Adipocyte (in vitro differentiated cells): ENCODE data around the gene PEDS1.
"Not testable (repeated sequence)": the region's sequence is repeated elsewhere in the genome, so short reads cannot be mapped to it uniquely, and the experiment has no call there.

Experiments used
- DNase-seq: peaks from one replicate; pipeline ENCODE4 v3.0.0-alpha.2; 2015; ENCODE audit warnings: low read depth
- H3K27me3 ChIP-seq: replicated peaks from 2 replicates; pipeline ENCODE4 v1.7.0; 2013; ENCODE audit warnings: mild to moderate bottlenecking, low read length, moderate library complexity; ENCODE audit not compliant: control insufficient read depth, insufficient read depth
- H3K36me3 ChIP-seq: 2 replicates; pipeline ENCODE4 v1.7.0; 2013; ENCODE audit warnings: low read length, mild to moderate bottlenecking, moderate library complexity; ENCODE audit not compliant: control insufficient read depth, insufficient read depth, severe bottlenecking
- H3K4me1 ChIP-seq: 2 replicates; pipeline ENCODE4 v1.7.0; 2013; ENCODE audit warnings: mild to moderate bottlenecking, low read length, moderate library complexity; ENCODE audit not compliant: control insufficient read depth, insufficient read depth
- H3K4me3 ChIP-seq: 2 replicates; pipeline ENCODE4 v1.7.0; 2013; ENCODE audit warnings: mild to moderate bottlenecking, low read length, moderate library complexity
- H3K9ac ChIP-seq: 2 replicates; pipeline ENCODE4 v1.7.0; 2013; ENCODE audit warnings: mild to moderate bottlenecking, low read length, moderate library complexity
- H3K9me3 ChIP-seq: 2 replicates; pipeline ENCODE4 v1.7.0; 2013; ENCODE audit warnings: mild to moderate bottlenecking, low read length, moderate library complexity; ENCODE audit not compliant: control insufficient read depth

Gene PEDS1

GRCh38 chr20:50138120-50138478 lies 15.4 kb downstream of the PEDS1 start:
- no peak overlapping the region for H3K4me3 ChIP-seq
- peaks cover 60% of the 10 kb centered on the region for H3K36me3 ChIP-seq

GRCh38 chr20:50137702-50138101 lies 15.8 kb downstream of the PEDS1 start:
- H3K27me3 ChIP-seq, H3K9me3 ChIP-seq, H3K4me3 ChIP-seq: not testable (repeated sequence)
- peaks cover 42% of the 10 kb centered on the region for H3K4me1 ChIP-seq
- peak; percentile 22 for DNase-seq
- H3K9ac ChIP-seq, result peak overlapping the region; percentile 15
- H3K36me3 ChIP-seq, result peaks cover 60% of the 10 kb centered on the region

More at GRCh38 chr20:50138120-50138478, 15.4 kb downstream of the PEDS1 start:
- Histone ChIP-seq H3K9me3 (no peaks in the 10 kb centered on the region), H3K27me3 (no peaks in the 10 kb centered on the region), H3K9ac (peak overlapping the region; percentile 15), H3K4me1 (peaks cover 46% of the 10 kb centered on the region)
- no peak for DNase-seq

DNA sequence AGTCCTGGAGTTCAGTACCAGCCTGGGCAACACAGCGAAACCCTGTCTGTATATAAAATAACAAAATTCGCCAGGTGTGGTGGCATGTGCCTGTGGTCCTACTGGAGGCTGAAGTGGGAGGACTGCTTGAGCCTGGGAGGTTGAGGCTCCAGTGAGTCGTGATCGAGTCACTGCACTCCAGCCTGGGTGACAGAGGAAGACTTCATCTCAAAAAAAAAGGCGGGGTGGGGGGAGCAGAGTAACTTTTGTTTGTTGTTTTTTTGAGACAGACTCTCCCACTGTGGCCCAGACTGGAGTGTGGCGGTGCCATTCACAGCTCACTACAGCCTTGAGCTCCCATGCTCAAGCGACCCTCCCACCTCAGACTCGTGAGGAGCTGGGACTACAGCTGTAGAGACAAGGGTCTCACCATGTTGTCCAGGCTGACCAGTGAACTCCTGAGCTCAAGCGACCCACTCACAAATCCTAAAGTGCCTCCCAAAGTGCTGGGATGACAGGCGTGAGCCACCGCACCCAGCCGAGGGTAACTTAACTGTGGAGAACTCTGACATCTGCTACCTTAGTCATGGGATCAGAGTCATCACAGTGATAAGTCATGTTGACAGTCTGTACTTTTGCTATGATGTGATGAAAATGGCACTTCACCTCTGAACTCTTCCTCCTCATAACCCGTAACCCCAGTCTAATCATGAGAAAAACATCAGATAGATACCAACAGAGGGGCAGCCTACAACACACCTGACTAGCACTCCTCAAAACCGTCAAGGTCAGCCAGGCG lies 16.5 kb downstream of the PEDS1 start:
- Histone ChIP-seq H3K4me1 (peaks cover 40% of the 10 kb centered on the region), H3K27me3 (no peaks in the 10 kb centered on the region), H3K36me3 (peaks cover 62% of the 10 kb centered on the region), H3K4me3 (no peak overlapping the region), H3K9ac (no peak overlapping the region), H3K9me3 (no peaks in the 10 kb centered on the region)
- no peak for DNase-seq

GRCh38 chr20:50135157-50135556 lies 18.4 kb downstream of the PEDS1 start:
- not testable (repeated sequence) for H3K4me3 ChIP-seq
- peaks cover 52% of the 10 kb centered on the region for H3K36me3 ChIP-seq

DNA sequence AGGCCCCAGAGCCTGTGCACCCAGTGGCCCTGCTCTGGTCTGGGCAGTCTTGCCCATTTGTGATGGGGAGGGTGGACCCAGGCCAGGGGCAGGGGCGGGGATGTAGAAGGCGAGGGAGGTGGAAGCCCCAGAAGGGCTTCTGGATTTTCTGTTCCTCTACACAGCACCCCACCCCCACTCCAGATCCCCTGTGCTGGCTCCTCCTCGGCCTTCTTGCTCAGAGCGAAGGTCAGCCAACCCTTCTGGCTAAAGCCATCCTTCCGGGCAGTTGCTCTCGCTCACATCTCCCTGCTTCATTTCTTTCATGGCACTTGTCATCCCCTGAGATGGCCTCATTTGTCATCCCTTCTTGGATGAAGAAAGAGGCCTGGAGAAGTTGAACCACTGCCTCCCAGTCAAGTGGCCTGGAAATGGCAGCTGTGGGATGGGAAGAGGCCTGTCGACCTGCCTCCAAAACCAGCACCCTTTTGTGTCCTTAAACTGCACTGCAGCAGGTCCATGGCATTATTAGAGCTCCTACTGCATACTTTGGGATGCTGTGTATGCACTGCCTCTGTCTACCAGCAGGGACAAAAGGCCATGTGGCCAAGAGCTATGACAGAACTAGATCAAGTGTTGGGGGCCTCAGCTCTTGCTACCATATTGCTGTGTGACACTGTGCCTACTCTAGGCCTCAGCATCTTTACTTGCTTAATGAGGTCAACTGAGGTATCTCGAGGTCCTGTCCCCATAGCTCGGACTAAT lies 19.9 kb downstream of the PEDS1 start:
- no peak for DNase-seq
- Histone ChIP-seq H3K9ac (no peak overlapping the region), H3K27me3 (no peaks in the 10 kb centered on the region), H3K4me1 (peaks cover 44% of the 10 kb centered on the region), H3K9me3 (no peaks in the 10 kb centered on the region), H3K36me3 (peaks cover 62% of the 10 kb centered on the region), H3K4me3 (no peak overlapping the region)

More at GRCh38 chr20:50135157-50135556, 18.4 kb downstream of the PEDS1 start:
- not testable (repeated sequence) for H3K27me3 ChIP-seq, H3K9me3 ChIP-seq, H3K9ac ChIP-seq, DNase-seq
- H3K4me1 ChIP-seq, result peaks cover 53% of the 10 kb centered on the region

- Histone ChIP-seq H3K27me3 (no peaks in the 10 kb centered on the region), H3K36me3 (peaks cover 68% of the 10 kb centered on the region), H3K4me3 (no peak overlapping the region), H3K4me1 (peaks cover 38% of the 10 kb centered on the region), H3K9me3 (no peaks in the 10 kb centered on the region), H3K9ac (no peak overlapping the region)
- no peak for DNase-seq
These were observed 20.5 kb downstream of the PEDS1 start for GRCh38 chr20:50133041-50133440.

GRCh38 chr20:50130995-50131394 lies 22.5 kb downstream of the PEDS1 start:
- DNase-seq, result no peak
- Histone ChIP-seq H3K36me3 (peaks cover 85% of the 10 kb centered on the region), H3K4me1 (peaks cover 38% of the 10 kb centered on the region), H3K9me3 (no peaks in the 10 kb centered on the region), H3K27me3 (no peaks in the 10 kb centered on the region), H3K9ac (peak overlapping the region; percentile 25), H3K4me3 (no peak overlapping the region)

DNA sequence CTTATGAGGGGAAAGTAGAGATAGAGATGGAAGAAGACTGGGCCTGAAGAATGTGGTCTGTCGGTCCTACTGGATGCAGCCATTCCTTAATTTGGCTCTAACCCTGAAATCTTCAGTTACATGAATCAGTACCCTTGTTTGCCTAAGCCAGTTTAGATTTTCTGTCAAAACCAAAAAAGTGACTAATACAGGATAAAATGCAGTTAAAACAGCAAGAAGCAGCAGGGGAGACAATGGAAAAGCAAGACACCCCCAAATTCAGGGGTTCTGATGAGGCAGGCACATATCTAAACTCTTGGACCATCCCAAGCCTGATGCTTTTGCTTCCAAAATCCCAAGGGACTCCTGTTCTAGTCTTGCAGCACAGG lies 23.2 kb downstream of the PEDS1 start:
- H3K4me1 ChIP-seq, result peaks cover 39% of the 10 kb centered on the region
- no peaks in the 10 kb centered on the region for H3K27me3 ChIP-seq
- H3K9me3 ChIP-seq, result no peaks in the 10 kb centered on the region
- no peak for DNase-seq
- peak overlapping the region; percentile 25 for H3K9ac ChIP-seq
- no peak overlapping the region for H3K4me3 ChIP-seq
- H3K36me3 ChIP-seq, result peaks cover 85% of the 10 kb centered on the region

GRCh38 chr20:50129662-50130355 lies 23.7 kb downstream of the PEDS1 start:
- DNase-seq, result no peak
- Histone ChIP-seq H3K4me3 (no peak overlapping the region), H3K36me3 (peaks cover 87% of the 10 kb centered on the region), H3K9ac (no peak overlapping the region), H3K4me1 (peaks cover 39% of the 10 kb centered on the region), H3K9me3 (no peaks in the 10 kb centered on the region), H3K27me3 (no peaks in the 10 kb centered on the region)

DNA sequence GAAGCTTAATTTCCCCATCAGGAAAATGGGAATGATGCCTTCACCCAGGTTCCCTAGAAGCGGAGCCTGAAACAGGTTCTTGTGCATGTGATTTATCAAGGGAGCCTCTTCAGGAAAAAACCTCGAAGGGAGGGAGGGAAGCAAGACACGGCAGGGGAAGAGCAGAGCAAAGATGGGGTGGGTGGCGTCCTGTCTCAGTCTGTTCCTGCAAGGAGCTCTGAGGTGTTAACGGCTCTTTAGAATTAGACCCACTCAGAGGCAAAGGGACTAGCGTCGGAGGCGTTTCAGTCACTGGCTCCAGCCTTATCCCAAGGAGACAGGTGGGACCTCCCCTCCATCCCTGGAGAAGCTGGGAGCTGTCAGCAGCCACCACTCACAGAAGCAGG lies 25.0 kb downstream of the PEDS1 start:
- H3K27me3 ChIP-seq, result no peaks in the 10 kb centered on the region
- no peaks in the 10 kb centered on the region for H3K9me3 ChIP-seq
- H3K4me3 ChIP-seq, result no peak overlapping the region
- H3K36me3 ChIP-seq, result peaks cover 87% of the 10 kb centered on the region
- H3K9ac ChIP-seq, result no peak overlapping the region
- H3K4me1 ChIP-seq, result peaks cover 34% of the 10 kb centered on the region
- DNase-seq, result no peak
